IMR-90 (cell line): ENCODE results near the gene CATSPERZ.

ENCODE experiments used
- CEBPB ChIP-seq: IDR thresholded peaks from 2 replicates; pipeline ENCODE4 v1.6.1; 2012; ENCODE audit warnings: low read depth, low read length, improper control_type of control experiment
- CHD1 ChIP-seq: IDR thresholded peaks from 2 replicates; pipeline ENCODE4 v1.6.1; 2012; ENCODE audit warnings: low read depth, low read length, improper control_type of control experiment
- CTCF ChIP-seq: conservative IDR thresholded peaks from 2 replicates; pipeline ENCODE4 v1.5.1; 2012; ENCODE audit warnings: mild to moderate bottlenecking, low read depth, low read length, improper control_type of control experiment
- ELK1 ChIP-seq: fragments of 150-350 bp; IDR thresholded peaks from 2 replicates; pipeline ENCODE4 v1.6.1; 2016; ENCODE audit warnings: low read depth, mild to moderate bottlenecking, low read length, moderate library complexity, borderline replicate concordance
- FOS ChIP-seq: fragments of 150-350 bp; IDR thresholded peaks from 2 replicates; pipeline ENCODE4 v1.6.1; 2016; ENCODE audit warnings: low read depth, low read length
- MAFK ChIP-seq: IDR thresholded peaks from 2 replicates; pipeline ENCODE4 v1.6.1; 2012; ENCODE audit warnings: low read depth, low read length, improper control_type of control experiment
- MXI1 ChIP-seq: IDR thresholded peaks from 2 replicates; pipeline ENCODE4 v1.6.1; 2012; ENCODE audit warnings: low read depth, mild to moderate bottlenecking, low read length, moderate library complexity, borderline replicate concordance
- NFE2L2 ChIP-seq: fragments of 150-350 bp; IDR thresholded peaks from 2 replicates; pipeline ENCODE4 v1.6.1; 2016; ENCODE audit warnings: low read depth, mild to moderate bottlenecking, low read length
- POLR2A ChIP-seq: IDR thresholded peaks from 2 replicates; pipeline ENCODE4 v1.6.1; 2012; ENCODE audit warnings: mild to moderate bottlenecking, low read depth, low read length
- RAD21 ChIP-seq: IDR thresholded peaks from 2 replicates; pipeline ENCODE4 v1.6.1; 2012; ENCODE audit warnings: low read length, improper control_type of control experiment
- RCOR1 ChIP-seq: IDR thresholded peaks from 2 replicates; pipeline ENCODE4 v1.6.1; 2012; ENCODE audit warnings: mild to moderate bottlenecking, low read length, improper control_type of control experiment; ENCODE audit not compliant: insufficient replicate concordance
- RFX5 ChIP-seq: IDR thresholded peaks from 2 replicates; pipeline ENCODE4 v1.8.0; 2012; ENCODE audit warnings: low read depth, mild to moderate bottlenecking, low read length, moderate library complexity
- SMC3 ChIP-seq: fragments of 150-350 bp; IDR thresholded peaks from 2 replicates; pipeline ENCODE4 v1.6.1; 2016; ENCODE audit warnings: low read depth, mild to moderate bottlenecking, antibody characterized with exemption, low read length, moderate library complexity
- USF2 ChIP-seq: fragments of 150-350 bp; IDR thresholded peaks from 2 replicates; pipeline ENCODE4 v1.6.1; 2017; ENCODE audit warnings: mild to moderate bottlenecking, antibody characterized with exemption, low read length, low read depth

- TF ChIP-seq CTCF (peak; percentile 27; the same call in 1 of the 2 replicates), POLR2A (no peak), RCOR1 (no peak), MAFK (no peak), RFX5 (no peak), SMC3 (no peak), USF2 (no peak), CEBPB (no peak), FOS (no peak), MXI1 (no peak), NFE2L2 (no peak), CHD1 (no peak), RAD21 (0 out of 2 replicates have a peak, but pooled peaks have one; percentile 9), ELK1 (no peak)
These were observed 14.1 kb downstream of the CATSPERZ start for GRCh38 chr11:64314146-64314804.
